Stimulated activated CD4-positive, alpha-beta T cell treated with anti-CD3 and anti-CD28 coated beads, TNF-alpha, amount 100 ng/mL, for 24 hours (primary cell): Measurements from ENCODE around the gene ZNF324B.
"Not testable (repeated sequence)": the region's sequence is repeated elsewhere in the genome, so short reads cannot be mapped to it uniquely, and the experiment has no call there.

Experiments
- DNase-seq, 3 experiments: peaks; one replicate each; pipeline ENCODE4 v3.0.0-alpha.2; 2020; ENCODE audit warnings: low read depth in 3 of 3

ZNF324B gene

GRCh38 chr19:58451358-58452101, at the start of gene ZNF324B:
Gene ZNF324B, plus strand, starts transcription at chr19:58451622. Its CDS starts 2,080 bp downstream, at chr19:58453702.
- peak; percentile 93 to 97 (median 95) for DNase-seq

- no peak for DNase-seq
Measured at GRCh38 chr19:58401840-58402421, 49.5 kb upstream of the ZNF324B start.

GRCh38 chr19:58403920-58404478, 47.4 kb upstream of the ZNF324B start:
- not testable (repeated sequence) for DNase-seq

DNA sequence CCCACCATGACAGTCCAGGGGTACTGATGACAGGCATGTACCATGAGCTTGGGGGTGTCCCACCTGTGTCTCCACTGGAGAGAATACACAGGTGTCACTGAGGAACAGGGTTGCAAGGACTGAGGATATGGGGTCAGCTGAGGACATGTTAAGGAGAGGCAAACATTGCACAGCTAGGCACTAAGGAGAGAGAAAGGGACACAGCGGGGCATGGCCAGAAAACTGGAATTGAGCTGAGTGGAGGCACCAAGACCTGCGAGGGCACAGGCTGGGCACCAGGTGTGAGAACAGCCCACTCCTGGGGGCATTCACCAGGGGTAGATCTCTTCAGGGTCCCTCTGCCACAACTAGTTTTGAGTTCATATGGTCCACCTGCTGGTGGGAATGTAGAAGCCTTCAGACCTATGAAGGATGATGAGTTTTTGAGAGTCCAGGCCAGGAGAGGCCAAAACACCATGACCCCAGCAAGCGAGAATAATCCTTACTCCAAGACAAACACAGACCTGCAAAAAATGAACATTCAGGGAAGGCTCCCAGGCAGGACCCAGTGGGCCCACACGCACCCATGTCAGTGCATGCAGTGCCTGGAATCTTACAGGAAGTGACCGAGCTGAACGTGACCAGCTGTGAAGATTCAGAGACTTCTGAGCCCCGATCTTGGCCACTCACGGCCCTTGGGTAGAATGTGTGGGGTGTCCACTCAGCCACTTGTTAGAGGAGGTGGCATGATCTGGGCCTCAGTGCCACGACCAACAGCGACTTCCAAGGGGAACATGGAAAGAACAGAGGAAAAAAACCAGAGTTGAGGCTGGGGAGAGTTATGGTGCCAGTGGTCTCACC, 44.4 kb upstream of the ZNF324B start:
- no peak for DNase-seq

DNA sequence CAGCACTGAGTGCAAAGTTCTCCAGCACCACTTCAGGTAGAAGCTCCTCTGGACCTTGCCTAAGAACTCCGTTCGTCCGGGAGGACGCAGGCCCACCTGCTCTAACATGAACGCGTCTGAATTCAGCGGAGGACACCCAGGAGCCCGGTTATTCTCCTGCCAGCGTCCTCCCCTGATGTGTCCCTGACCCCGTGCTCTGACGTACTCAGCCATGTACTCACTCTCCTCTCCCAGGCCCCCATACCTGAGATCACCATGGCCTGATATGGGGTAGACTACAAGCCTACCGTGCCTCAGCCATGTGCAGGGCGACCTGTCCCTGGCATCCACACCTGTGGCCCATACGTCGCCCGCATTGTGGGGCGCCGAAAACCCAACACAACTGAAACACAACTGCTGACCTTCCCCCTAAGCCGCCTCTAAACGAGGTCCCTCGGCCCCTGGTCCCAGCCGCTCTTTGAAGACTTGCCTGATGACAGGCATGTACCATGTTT, 43.7 kb upstream of the ZNF324B start:
- no peak for DNase-seq

- DNase-seq = peak; percentile 91 to 95 (median 91)
Measured at GRCh38 chr19:58408152-58409009, 43.0 kb upstream of the ZNF324B start, which contains the start of gene ZNF584. Gene ZNF584, plus strand, starts transcription at chr19:58408649. Its CDS starts 499 bp downstream, at chr19:58409148.

- DNase-seq = no peak
Measured at GRCh38 chr19:58409010-58409790, 42.2 kb upstream of the ZNF324B start.

- no peak for DNase-seq
Measured at GRCh38 chr19:58416604-58417003, 34.8 kb upstream of the ZNF324B start.

DNA sequence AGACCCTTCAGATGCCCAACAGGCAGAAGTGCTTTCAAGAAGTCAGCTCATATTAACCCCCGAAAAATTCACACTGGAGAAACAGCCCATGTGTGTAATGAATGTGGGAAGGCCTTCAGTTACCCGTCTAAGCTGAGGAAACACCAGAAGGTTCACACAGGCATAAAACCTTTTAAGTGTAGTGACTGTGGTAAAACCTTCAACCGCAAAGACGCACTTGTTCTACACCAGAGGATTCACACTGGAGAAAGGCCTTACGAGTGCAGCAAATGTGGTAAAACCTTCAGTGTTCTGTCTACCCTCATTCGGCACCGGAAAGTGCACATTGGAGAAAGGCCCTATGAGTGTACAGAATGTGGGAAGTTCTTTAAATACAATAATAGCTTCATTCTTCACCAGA, 34.4 kb upstream of the ZNF324B start:
- DNase-seq = no peak

- no peak for DNase-seq
Measured at GRCh38 chr19:58428617-58429016, 22.8 kb upstream of the ZNF324B start.

DNA sequence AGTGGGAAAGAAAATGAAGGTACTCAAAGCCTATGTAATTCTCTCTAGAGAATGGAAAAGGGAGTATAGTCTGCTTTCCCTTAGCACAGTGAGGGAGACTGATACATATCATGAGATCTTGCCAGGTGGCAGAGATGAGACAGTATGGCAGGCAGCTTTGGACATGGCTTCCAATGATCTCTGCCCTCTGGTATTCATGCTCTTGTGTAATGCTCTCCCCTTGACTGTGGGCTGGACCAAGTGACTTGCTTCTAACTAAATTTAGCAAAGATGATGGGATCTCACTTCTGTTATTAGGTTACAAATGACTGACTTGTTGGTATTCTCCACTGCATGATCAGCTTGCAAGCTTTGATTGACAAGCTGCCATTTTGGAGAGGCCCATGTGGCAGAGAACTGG, 21.7 kb upstream of the ZNF324B start:
- no peak for DNase-seq

DNA sequence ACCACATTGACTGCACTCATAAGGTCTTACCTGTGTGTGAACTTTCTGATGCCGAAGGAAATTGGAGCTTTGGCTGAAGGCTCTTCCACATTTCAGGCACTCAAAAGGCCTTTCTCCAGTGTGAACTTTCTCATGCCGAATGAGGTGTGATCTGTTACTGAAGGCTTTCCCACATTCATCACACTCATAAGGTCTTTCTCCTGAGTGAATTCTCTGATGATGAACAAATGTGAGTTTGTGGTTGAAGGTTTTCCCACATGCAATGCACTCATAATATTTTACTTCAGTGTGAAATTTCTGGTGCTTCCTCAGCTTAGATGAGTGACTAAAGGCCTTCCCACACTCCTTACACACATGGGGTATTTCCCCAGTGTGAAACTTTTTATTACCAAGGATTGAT, 17.2 kb upstream of the ZNF324B start:
- DNase-seq = no peak

DNA sequence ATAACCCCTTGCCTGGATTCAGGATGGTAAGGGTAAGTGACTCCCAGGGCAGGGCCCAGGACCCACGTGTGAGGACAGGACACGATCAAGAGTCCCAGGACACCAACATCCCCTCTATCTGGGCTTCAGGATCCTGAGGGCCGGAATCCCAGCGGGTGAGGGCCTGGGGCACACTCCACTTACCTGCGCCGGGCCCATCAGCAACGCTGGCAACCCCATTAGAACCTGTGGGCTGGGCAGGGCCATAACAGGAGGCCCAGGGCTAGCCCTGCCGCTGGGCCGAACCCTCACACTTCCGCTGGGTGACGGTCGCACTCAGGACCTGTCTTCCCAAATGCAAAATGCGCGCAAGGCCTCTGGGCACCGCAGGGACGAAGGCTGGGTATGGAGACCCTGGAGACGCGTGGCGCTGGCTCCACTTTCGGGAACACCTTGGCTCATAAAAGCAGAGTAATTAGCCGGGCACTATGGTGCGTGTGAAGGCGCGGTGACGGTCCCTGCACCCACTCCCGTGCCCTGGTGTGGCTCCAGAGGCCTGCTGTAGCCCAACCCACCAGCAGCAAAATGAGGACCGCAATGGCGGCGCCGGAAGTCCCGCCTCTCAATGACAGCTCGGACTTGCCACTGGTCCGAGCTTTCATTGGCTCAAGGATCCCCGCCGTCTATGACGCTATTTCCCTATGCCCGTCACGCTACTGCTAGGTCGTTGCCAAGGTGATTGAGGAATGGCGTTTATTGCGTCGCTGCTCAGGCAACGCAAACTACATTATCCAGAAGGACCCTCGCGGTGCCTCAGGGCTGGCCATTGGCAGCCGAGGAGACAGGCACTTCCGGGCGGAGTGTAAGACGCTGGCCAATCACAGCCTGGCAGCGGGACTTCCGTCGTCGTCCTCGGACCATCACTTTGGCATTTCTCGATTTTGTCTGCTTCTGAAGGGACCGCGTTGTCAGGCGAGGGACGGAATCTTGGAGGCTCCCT, 11.6 kb upstream of the ZNF324B start, which contains the start of gene ZNF132:
Gene ZNF132, minus strand, starts transcription at position 578 of the 979 bp plus-strand sequence. Its CDS starts 332 bp downstream, at position 246.
- peak; percentile 82 to 92 (median 92) for DNase-seq

GRCh38 chr19:58440556-58440955, 10.9 kb upstream of the ZNF324B start:
- DNase-seq = no peak

DNA sequence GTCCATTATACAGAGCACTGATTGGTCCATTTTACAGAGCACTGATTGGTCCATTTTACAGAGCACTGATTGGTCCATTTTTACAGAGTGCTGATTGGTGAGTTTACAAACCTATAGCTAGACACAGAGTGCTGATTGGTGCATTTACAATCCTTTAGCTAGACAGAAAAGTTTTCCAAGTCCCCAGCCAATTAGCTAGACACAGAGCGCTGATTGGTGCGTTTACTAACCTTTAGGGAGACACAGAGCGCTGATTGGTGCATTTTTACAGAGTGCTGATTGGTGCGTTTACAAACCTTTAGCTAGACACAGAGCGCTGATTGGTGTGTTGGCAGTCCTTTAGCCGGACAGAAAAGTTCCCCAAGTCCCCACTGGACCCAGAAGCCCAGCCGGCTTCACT, 8.4 kb upstream of the ZNF324B start:
- DNase-seq = not testable (repeated sequence)

DNA sequence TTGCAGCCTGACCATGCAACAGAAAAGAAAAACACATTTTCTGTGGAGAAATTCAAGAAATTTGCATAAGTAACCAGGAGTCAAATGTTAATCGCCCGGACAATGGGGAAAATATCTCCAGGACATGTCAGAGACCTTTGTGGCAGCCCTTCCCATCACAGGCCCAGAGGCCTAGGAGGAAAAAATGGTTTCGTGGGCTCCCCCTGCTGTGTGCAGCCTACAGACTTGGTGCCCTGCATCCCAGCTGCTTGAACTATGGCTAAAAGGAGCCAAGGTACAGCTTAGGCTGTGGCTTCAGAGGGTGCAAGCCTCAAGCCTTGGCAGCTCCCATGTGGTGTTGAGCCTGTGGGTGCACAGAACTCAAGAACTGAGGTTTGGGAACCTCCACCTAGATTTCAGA, 2.6 kb upstream of the ZNF324B start:
- not testable (repeated sequence) for DNase-seq

DNA sequence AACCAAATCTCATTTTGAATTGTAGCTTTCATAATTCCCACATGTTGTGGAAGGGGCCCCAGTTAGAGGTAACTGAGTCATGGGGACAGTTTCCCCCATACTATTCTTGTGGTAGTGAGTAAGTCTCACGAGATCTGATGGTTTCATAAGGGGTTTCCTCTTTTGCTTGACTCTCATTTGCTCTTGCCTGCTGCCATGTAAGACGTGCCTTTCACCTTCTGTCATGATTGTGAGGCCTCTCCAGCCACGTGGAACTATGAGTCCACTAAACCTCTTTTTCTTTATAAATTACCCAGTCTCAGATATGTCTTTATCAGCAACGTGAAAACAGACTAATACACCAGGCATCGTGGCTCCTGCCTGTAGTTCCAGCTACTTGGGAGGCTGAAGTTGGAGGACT, 1.4 kb upstream of the ZNF324B start:
- DNase-seq = not testable (repeated sequence)

- no peak for DNase-seq
Measured at GRCh38 chr19:58450856-58451357, 515 bp upstream of the ZNF324B start.

- no peak for DNase-seq
Measured at GRCh38 chr19:58453743-58454142, 2.3 kb downstream of the ZNF324B start.
